HG03442 (cell line): ENCODE results near the gene LIN28B.

Source experiments
- ATAC-seq: cut with Tn5 transposase; IDR thresholded peaks from one replicate; pipeline ENCODE4 v1.9.1; 2021; ENCODE audit warnings: mild to moderate bottlenecking, moderate library complexity; ENCODE audit not compliant: unreplicated experiment

Gene LIN28B

GRCh38 chr6:105107207-105107606, 150.3 kb downstream of the LIN28B start:
- ATAC-seq, result no peak

DNA sequence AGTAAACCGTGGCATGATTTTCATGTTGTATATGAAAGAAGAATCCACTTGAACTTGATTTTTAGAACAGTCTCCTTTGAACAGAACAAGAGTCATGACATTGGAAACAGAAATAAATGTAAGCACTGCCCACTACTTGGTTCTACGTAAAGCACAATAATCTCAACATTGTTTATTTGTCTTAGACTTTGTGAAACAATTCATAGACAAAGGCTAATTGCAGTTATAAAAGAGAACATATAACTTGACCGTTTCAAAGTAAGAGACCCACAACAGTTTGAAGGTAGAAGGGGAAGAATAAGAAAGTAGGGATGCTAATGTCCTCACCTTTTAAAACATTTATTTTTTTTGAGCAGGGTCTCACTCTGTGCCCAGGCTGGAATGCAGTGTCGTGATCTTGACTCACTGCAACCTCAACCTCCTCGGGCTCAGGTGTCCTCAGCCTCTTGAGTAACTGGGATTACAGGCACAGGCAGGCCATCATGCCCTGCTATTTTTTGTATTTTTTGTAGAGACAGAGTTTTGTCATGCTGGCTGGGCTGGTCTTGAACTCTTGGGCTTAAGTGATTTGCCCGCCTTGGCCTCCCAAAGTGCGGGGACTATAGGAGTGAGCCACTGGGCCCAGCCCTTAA, 151.8 kb downstream of the LIN28B start:
- ATAC-seq, result no peak

- no peak for ATAC-seq
Measured at GRCh38 chr6:105109955-105110895, 153.3 kb downstream of the LIN28B start.

GRCh38 chr6:105111105-105111504, 154.2 kb downstream of the LIN28B start:
- no peak for ATAC-seq

DNA sequence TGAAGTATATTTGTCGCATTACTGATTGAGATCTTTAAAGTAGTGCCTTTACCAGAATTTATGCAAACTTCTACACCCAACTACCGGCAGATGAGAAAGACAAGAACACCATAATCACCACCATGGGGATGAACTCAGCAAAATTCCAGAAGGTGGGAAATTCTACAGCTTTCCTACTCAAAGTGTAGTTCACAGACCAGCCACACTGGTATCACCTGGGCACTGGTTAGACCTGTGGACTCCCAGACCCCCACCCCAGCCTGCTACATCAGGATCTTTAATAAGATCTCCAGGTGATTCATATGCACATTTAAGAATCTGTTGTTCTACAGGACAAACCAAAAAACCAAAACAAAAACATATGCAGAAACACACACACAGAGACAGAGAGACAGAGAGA, 155.0 kb downstream of the LIN28B start:
- no peak for ATAC-seq

GRCh38 chr6:105112577-105112976, 155.7 kb downstream of the LIN28B start:
- ATAC-seq, result no peak

DNA sequence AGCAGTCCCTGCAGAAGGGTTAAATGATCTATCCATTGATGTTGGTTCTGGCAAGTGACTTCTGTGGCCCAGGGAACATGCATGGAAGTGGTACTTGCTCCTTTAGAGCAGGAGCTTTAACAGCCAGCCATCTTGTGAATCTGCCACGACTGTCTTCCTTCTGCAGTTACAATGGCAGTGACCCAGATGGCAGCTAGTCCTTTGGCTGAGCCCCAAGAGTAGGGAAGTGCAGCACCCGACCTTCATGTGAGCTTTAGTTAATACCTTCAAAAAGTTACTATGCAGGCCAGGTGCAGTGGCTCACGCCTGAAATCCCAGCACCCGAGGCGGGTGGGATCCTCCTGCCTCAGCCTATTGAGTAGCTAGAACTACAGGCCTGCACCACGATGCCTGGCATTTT, 156.5 kb downstream of the LIN28B start:
- no peak for ATAC-seq

DNA sequence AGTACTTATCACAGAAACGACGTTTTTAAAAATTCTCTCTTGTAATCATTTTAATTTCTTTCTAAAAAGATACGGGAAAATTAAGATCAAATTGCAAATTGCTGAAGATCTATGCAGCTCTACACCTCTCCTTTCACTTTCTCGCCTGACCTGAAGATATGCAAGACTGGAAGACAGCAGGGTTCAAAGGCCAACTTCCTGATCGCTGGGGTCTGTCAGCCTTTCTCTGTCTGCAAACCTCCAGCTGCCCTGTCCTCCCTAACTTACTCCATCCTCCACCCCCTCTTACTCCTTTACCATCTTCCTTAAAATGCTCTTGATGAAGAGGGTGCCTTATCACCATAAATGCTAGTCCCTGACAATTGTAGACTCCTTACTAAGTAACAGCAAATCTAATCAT, 159.2 kb downstream of the LIN28B start:
- ATAC-seq, result no peak

- no peak for ATAC-seq
Measured at GRCh38 chr6:105120570-105120969, 163.7 kb downstream of the LIN28B start.

DNA sequence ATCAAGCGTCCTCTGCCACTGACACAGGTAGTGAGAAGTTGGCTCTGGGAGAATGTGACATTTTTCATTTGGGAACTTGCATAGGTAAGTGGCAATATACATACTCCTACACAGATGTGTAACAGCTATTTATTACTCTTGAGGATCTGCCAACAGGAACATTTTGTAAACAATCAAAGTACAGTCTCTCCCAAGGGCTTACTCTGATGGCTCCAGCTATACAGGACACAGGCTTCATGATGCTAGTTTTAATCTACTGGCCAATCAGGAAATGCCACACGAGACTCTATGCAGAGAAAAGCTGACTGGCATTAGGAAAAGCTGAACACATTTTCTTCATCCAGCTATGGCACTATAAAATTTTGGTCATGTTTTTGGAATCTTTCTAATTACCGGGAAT, 165.1 kb downstream of the LIN28B start:
- ATAC-seq, result no peak

- ATAC-seq, result no peak
Measured at GRCh38 chr6:105122717-105123116, 165.8 kb downstream of the LIN28B start.
